ENCODE measurements around the gene HLX. TPM values are rescaled to one million over a fixed set of nuclear protein-coding genes. Genes with fewer than 3 reads are reported as not detected.

HLX gene
- total RNA-seq, 1 donor, result 9.0 TPM

DNA sequence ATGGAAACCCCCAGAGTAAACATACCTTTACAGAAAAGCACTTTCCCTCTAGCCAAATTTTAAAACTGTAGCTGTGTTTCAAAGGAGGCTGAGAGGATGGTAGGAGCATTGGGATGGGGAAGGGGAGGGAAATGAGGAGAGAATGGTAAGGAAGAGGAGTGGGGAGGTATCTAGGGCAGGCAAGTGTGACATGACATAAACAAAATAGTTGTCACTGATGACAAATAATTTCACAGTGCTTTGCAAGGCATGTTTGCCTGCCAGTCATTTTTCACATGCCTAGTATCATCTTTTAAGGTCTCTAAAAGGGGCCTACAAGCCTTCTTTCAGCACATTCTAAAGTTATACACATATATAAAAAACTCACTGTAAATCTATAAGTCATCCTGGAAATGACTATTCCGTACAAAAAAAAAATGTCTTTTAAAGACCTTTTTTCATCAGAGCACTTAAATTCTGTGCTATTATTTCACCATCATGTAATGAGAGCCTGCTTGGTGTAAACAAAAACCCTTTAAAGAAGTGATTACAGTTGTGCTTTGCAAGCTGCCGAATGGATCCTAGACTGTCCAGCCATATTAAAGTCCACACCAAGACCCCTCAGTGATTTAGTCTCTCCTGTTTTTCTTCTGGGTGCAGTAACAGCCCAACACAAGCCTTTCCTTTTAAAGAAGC, 38.4 kb downstream of the HLX start:
- H3K4me2 ChIP-seq (ENCODE audit: insufficient read depth, low read length), result no peak overlapping the region
- DNase-seq (ENCODE audit: insufficient read length, low spot score, missing footprints), result no peak
- no peaks in the 10 kb centered on the region for H3K36me3 ChIP-seq (ENCODE audit: insufficient read depth, low read length)
- H3K4me1 ChIP-seq (ENCODE audit: insufficient read depth, low read length), result no peaks in the 10 kb centered on the region
- no peak overlapping the region for H2AFZ ChIP-seq (ENCODE audit: low read length)
- H3K27me3 ChIP-seq (ENCODE audit: insufficient read depth, low read length), result no peaks in the 10 kb centered on the region
- H4K20me1 ChIP-seq (ENCODE audit: insufficient read depth, low read length), result no peaks in the 10 kb centered on the region
- H3K9me3 ChIP-seq (ENCODE audit: low read depth, low read length), result no peaks in the 10 kb centered on the region
- no peak overlapping the region for H3K27ac ChIP-seq (ENCODE audit: low read depth, low read length)
- no peaks in the 10 kb centered on the region for H3K79me2 ChIP-seq (ENCODE audit: insufficient read depth, low read length)
- H3K4me3 ChIP-seq (ENCODE audit: insufficient read depth, low read length), result no peak overlapping the region
- TF ChIP-seq, protein P1, sequence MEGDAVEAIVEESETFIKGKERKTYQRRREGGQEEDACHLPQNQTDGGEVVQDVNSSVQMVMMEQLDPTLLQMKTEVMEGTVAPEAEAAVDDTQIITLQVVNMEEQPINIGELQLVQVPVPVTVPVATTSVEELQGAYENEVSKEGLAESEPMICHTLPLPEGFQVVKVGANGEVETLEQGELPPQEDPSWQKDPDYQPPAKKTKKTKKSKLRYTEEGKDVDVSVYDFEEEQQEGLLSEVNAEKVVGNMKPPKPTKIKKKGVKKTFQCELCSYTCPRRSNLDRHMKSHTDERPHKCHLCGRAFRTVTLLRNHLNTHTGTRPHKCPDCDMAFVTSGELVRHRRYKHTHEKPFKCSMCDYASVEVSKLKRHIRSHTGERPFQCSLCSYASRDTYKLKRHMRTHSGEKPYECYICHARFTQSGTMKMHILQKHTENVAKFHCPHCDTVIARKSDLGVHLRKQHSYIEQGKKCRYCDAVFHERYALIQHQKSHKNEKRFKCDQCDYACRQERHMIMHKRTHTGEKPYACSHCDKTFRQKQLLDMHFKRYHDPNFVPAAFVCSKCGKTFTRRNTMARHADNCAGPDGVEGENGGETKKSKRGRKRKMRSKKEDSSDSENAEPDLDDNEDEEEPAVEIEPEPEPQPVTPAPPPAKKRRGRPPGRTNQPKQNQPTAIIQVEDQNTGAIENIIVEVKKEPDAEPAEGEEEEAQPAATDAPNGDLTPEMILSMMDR (IDR thresholded peaks at IDR 0.05; ENCODE audit: extremely low read depth, low read depth, low read length), result no peak

DNA sequence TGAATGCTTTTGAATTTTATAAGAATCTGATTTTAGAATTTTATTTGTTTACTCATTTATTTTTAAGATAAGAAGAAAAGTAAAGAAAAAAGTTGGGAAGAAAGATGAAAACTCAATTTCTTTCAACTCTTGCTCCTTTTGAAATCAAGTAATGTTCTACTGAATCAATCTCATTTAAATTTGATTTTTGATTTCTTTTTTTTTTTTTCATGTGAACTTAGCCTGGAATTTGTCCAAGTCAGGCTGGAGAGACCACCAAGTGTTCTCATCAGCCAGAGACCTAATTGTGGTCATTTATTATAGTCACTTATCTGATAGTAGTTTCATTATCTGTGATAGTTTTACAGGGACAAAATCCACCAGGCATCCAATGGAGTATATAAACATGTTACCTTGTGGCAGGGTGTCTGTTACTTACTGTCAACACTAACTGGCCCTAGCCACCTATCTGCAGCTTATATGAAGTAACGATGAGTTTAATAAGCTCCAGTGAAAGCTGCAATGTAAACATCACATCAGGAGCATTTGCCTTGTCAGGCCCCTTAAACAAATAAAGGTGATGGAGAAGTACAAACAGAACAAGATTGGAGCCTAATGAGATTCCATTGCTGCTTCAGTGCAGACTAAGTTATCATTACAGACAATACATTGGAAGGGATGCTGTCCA, 39.2 kb downstream of the HLX start:
- Histone ChIP-seq H3K27ac (ENCODE audit: low read depth, low read length) (no peak overlapping the region), H3K27me3 (ENCODE audit: insufficient read depth, low read length) (no peaks in the 10 kb centered on the region), H3K9me3 (ENCODE audit: low read depth, low read length) (no peaks in the 10 kb centered on the region), H3K79me2 (ENCODE audit: insufficient read depth, low read length) (no peaks in the 10 kb centered on the region), H3K36me3 (ENCODE audit: insufficient read depth, low read length) (no peaks in the 10 kb centered on the region), H3K4me1 (ENCODE audit: insufficient read depth, low read length) (no peaks in the 10 kb centered on the region), H4K20me1 (ENCODE audit: insufficient read depth, low read length) (no peaks in the 10 kb centered on the region), H3K4me3 (ENCODE audit: insufficient read depth, low read length) (no peak overlapping the region), H2AFZ (ENCODE audit: low read length) (no peak overlapping the region), H3K4me2 (ENCODE audit: insufficient read depth, low read length) (no peak overlapping the region)
- no peak for DNase-seq (ENCODE audit: insufficient read length, low spot score, missing footprints)
- TF ChIP-seq, protein P1 (IDR thresholded peaks at IDR 0.05; ENCODE audit: extremely low read depth, low read depth, low read length), result no peak

DNA sequence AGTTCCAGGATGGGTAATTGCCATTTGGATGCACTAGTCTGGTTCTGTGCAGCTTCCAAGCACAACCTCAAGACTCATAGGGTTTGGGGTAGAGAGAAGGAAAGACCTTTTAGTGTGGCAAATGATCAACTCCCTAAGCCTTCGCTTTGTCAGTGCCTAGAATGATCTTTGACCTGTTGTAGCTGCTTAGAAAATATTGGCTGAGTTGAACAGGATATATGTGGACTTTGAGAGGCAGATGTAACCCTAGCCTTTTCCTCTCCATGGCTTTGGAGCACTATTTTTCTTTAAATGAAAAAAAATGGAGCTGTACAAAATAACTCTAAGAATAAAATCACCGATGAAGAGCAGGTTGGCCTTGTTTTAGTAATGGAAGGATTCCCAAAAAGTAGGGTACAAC, 41.7 kb downstream of the HLX start:
- no peaks in the 10 kb centered on the region for H3K36me3 ChIP-seq (ENCODE audit: insufficient read depth, low read length)
- H2AFZ ChIP-seq (ENCODE audit: low read length), result no peak overlapping the region
- DNase-seq (ENCODE audit: insufficient read length, low spot score, missing footprints), result no peak
- H4K20me1 ChIP-seq (ENCODE audit: insufficient read depth, low read length), result no peaks in the 10 kb centered on the region
- H3K9me3 ChIP-seq (ENCODE audit: low read depth, low read length), result no peaks in the 10 kb centered on the region
- no peak overlapping the region for H3K27ac ChIP-seq (ENCODE audit: low read depth, low read length)
- H3K4me1 ChIP-seq (ENCODE audit: insufficient read depth, low read length), result peaks cover 10% of the 10 kb centered on the region
- H3K4me3 ChIP-seq (ENCODE audit: insufficient read depth, low read length), result no peak overlapping the region
- no peak overlapping the region for H3K4me2 ChIP-seq (ENCODE audit: insufficient read depth, low read length)
- no peaks in the 10 kb centered on the region for H3K27me3 ChIP-seq (ENCODE audit: insufficient read depth, low read length)
- no peaks in the 10 kb centered on the region for H3K79me2 ChIP-seq (ENCODE audit: insufficient read depth, low read length)
- TF ChIP-seq, protein P1 (IDR thresholded peaks at IDR 0.05; ENCODE audit: extremely low read depth, low read depth, low read length), result no peak

DNA sequence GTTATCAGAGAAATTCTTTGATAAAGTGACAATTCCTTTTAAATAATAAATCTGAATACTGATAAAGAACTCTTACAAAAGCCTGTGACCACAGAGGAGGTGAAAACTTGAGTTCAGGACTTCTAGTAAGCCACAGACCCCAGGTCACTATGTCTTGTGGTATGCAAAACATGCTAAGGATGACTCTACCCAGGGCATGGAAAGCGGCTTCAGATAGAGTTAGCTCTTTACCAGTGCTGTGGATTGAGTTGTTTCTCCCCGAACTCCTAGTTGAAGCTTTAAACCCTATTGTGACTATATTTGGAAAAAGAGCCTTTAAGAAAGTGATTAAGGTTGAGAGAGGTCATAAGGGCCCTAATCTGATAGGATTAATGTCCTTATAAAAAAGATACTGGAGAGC, 42.3 kb downstream of the HLX start:
- TF ChIP-seq, protein P1 (IDR thresholded peaks at IDR 0.05; ENCODE audit: extremely low read depth, low read depth, low read length), result no peak
- H4K20me1 ChIP-seq (ENCODE audit: insufficient read depth, low read length), result no peaks in the 10 kb centered on the region
- DNase-seq (ENCODE audit: insufficient read length, low spot score, missing footprints), result no peak
- H3K9me3 ChIP-seq (ENCODE audit: low read depth, low read length), result no peaks in the 10 kb centered on the region
- no peaks in the 10 kb centered on the region for H3K79me2 ChIP-seq (ENCODE audit: insufficient read depth, low read length)
- H3K36me3 ChIP-seq (ENCODE audit: insufficient read depth, low read length), result no peaks in the 10 kb centered on the region
- H3K4me1 ChIP-seq (ENCODE audit: insufficient read depth, low read length), result peaks cover 15% of the 10 kb centered on the region
- H2AFZ ChIP-seq (ENCODE audit: low read length), result no peak overlapping the region
- H3K4me2 ChIP-seq (ENCODE audit: insufficient read depth, low read length), result no peak overlapping the region
- no peaks in the 10 kb centered on the region for H3K27me3 ChIP-seq (ENCODE audit: insufficient read depth, low read length)
- H3K4me3 ChIP-seq (ENCODE audit: insufficient read depth, low read length), result no peak overlapping the region
- no peak overlapping the region for H3K27ac ChIP-seq (ENCODE audit: low read depth, low read length)
